Activated CD8-positive, alpha-beta T cell treated with anti-CD3 and anti-CD28 coated beads for 36 hours (primary cell): ENCODE results near the gene MIF4GD. TPM values are rescaled to one million over a fixed set of nuclear protein-coding genes. Genes with fewer than 3 reads are reported as not detected.

Source experiments
- ATAC-seq: fragments of 200-7000 bp; cut with Tn5 transposase; one replicate; pipeline ENCODE4 v1.10.0; 2021; ENCODE audit warnings: mild to moderate bottlenecking, moderate library complexity
- CTCF ChIA-PET: fragments of 350-600 bp; sonication (Branson Sonifier 250); formaldehyde crosslinking; loops from one replicate; lab custom pipeline; 2021; ENCODE audit warnings: antibody characterized with exemption; lab: Charles Lee
- POLR2A ChIA-PET: fragments of 350-600 bp; sonication (Branson Sonifier 250); formaldehyde crosslinking; loops from one replicate; lab custom pipeline; 2021; ENCODE audit warnings: antibody characterized with exemption; lab: Charles Lee
- DNase-seq: peaks from one replicate; pipeline ENCODE4 v3.0.0-alpha.2; 2020
- H3K27ac Mint-ChIP-seq: one replicate; pipeline ENCODE4 v1.8.0; 2021; ENCODE audit warnings: mild to moderate bottlenecking, mixed read lengths
- H3K27me3 Mint-ChIP-seq: one replicate; pipeline ENCODE4 v1.8.0; 2021; ENCODE audit warnings: mixed read lengths
- H3K36me3 Mint-ChIP-seq: one replicate; pipeline ENCODE4 v1.8.0; 2021; ENCODE audit warnings: low read depth, mixed read lengths
- H3K4me1 Mint-ChIP-seq: one replicate; pipeline ENCODE4 v1.8.0; 2021; ENCODE audit warnings: low read depth, mixed read lengths
- H3K4me3 Mint-ChIP-seq: one replicate; pipeline ENCODE4 v1.8.0; 2021; ENCODE audit warnings: mild to moderate bottlenecking, moderate library complexity, mixed read lengths
- H3K9me3 Mint-ChIP-seq: one replicate; pipeline ENCODE4 v1.8.0; 2021; ENCODE audit warnings: mixed read lengths
- intact Hi-C: fragments of 100-400 bp; cut with micrococcal nuclease; formaldehyde crosslinking; loops from one replicate; pipeline ENCODE4 v1.10.0; 2022
- total RNA-seq, 2 experiments: library from RNA; stranded (reverse); gene quantifications; one replicate each; pipeline ENCODE4 v1.2.3, GENCODE V29; 2021
- TF ChIP-seq, protein P1 (sequence below): fragments of 200-600 bp; IDR thresholded peaks from one replicate; pipeline ENCODE4 v1.8.0; 2022; ENCODE audit warnings: antibody characterized with exemption, mild to moderate bottlenecking

MIF4GD gene
- total RNA-seq, 2 experiments from 2014 or later, result 42.4 to 43.8 TPM

DNA sequence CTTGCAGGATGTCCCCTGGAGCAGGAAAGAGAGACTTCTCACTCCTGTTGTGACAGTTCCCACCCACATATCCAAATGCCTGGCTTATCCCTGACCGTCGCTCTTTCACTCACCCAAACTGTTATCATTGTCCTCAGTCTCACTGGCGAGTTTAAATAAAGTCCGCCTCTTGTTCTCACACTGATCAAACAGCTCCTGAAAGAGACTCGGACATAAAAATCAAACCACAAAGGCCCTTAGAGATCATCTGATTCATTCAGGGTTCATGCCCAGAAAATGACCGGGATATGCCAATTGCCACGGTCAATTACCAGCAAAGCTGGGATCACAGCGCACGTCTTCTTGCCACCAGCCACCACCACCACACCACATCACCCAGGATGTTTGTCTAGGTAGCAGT is 29.5 kb downstream of the MIF4GD start:
- no peak overlapping the region for H3K4me3 Mint-ChIP-seq

GRCh38 chr17:75241143-75241430 is 29.9 kb downstream of the MIF4GD start:
- intact Hi-C loops, result no loop called here
- TF ChIP-seq, protein P1, sequence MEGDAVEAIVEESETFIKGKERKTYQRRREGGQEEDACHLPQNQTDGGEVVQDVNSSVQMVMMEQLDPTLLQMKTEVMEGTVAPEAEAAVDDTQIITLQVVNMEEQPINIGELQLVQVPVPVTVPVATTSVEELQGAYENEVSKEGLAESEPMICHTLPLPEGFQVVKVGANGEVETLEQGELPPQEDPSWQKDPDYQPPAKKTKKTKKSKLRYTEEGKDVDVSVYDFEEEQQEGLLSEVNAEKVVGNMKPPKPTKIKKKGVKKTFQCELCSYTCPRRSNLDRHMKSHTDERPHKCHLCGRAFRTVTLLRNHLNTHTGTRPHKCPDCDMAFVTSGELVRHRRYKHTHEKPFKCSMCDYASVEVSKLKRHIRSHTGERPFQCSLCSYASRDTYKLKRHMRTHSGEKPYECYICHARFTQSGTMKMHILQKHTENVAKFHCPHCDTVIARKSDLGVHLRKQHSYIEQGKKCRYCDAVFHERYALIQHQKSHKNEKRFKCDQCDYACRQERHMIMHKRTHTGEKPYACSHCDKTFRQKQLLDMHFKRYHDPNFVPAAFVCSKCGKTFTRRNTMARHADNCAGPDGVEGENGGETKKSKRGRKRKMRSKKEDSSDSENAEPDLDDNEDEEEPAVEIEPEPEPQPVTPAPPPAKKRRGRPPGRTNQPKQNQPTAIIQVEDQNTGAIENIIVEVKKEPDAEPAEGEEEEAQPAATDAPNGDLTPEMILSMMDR, result no peak
- Mint-ChIP-seq H3K36me3 (peaks cover 53% of the 10 kb centered on the region), H3K27me3 (no peaks in the 10 kb centered on the region), H3K4me3 (no peak overlapping the region), H3K4me1 (peaks cover 50% of the 10 kb centered on the region), H3K9me3 (no peaks in the 10 kb centered on the region), H3K27ac (peak overlapping the region; percentile 41)
- DNase-seq, result no peak
- ChIA-PET POLR2A (interaction anchor here (0.8 to 6.9 kb wide), 4 partner anchors 10 to 48 kb away, joined by 3 to 50 read pairs (median 4); partner anchors contain the start of genes GGA3, MRPS7 and SLC25A19), CTCF (interaction anchor here (1.0 to 6.6 kb wide), 8 partner anchors 8 to 201 kb away, joined by 3 to 75 read pairs (median 39); partner anchors contain the start of genes GGA3, MIF4GD and MRPS7)
- ATAC-seq, result no peak

More for the DNA sequence above, 29.5 kb downstream of the MIF4GD start:
- ATAC-seq (no peak), DNase-seq (no peak)
- no peaks in the 10 kb centered on the region for H3K27me3 Mint-ChIP-seq
- peak overlapping the region; percentile 88 for H3K27ac Mint-ChIP-seq
- TF ChIP-seq, protein P1, result no peak
- ChIA-PET CTCF (interaction anchor here (1.1 to 6.6 kb wide), 6 partner anchors 8 to 171 kb away, joined by 5 to 75 read pairs (median 54); partner anchors contain the start of genes GGA3, MIF4GD and MRPS7), POLR2A (interaction anchor here (1.0 to 6.9 kb wide), 4 partner anchors 12 to 48 kb away, joined by 3 to 50 read pairs (median 4); partner anchors contain the start of genes GGA3, MRPS7 and SLC25A19)
- H3K4me1 Mint-ChIP-seq, result peaks cover 50% of the 10 kb centered on the region
- intact Hi-C loops, result no loop called here
- H3K36me3 Mint-ChIP-seq, result peaks cover 52% of the 10 kb centered on the region
- H3K9me3 Mint-ChIP-seq, result no peaks in the 10 kb centered on the region

DNA sequence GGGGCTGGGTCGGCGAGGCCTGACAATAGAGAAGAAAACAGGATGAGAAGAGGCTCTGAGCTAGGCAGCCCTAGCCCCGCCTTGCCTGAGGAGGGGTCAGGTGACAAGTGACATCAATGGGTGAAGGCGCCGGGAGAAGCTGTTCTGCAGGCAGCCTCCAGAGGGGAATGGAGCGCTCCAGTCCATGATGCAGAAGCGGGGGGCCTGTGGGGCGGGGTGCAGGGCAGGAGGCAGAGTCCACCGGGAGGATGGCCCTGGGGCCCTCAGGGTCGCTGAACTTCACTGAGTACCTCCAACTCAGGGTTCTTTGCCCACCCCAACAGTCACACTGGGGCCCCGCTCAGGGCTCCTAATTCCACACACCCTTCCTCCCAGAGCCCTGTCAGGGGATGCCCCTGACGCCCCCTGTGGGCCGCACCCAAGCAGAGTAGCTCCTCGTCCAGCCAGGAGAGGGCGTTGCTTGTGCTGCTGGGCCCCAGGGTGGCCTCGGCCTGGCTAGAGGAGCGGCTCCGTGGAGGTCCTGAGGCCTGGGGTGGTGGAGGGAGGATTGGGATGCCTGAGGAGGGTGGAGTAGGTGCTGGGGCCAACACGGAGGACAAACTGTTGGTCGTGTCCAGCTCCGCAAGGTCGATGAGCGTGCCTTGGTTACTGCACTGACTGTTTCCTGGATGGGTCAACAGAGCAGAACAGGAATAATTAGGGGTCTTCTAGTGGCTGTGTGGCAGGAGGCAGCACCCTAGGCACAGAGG is 30.5 kb downstream of the MIF4GD start:
- Mint-ChIP-seq H3K27ac (peak overlapping the region; percentile 61), H3K9me3 (no peaks in the 10 kb centered on the region), H3K27me3 (no peaks in the 10 kb centered on the region), H3K4me1 (peaks cover 50% of the 10 kb centered on the region), H3K4me3 (no peak overlapping the region), H3K36me3 (peaks cover 51% of the 10 kb centered on the region)
- intact Hi-C loops, result no loop called here
- peak; percentile 57 for ATAC-seq
- TF ChIP-seq, protein P1, result peak; percentile 72
- CTCF ChIA-PET, result interaction anchor here (0.9 to 6.6 kb wide), 14 partner anchors 9 to 202 kb away, joined by 3 to 75 read pairs (median 12); partner anchors contain the start of genes GGA3, MIF4GD and MRPS7
- DNase-seq, result peak; percentile 69
- POLR2A ChIA-PET, result interaction anchor here (0.7 to 6.9 kb wide), 10 partner anchors 8 to 126 kb away, joined by 3 to 50 read pairs (median 4); partner anchors contain the start of genes GGA3, MIF4GD, MRPS7 and NUP85

DNA sequence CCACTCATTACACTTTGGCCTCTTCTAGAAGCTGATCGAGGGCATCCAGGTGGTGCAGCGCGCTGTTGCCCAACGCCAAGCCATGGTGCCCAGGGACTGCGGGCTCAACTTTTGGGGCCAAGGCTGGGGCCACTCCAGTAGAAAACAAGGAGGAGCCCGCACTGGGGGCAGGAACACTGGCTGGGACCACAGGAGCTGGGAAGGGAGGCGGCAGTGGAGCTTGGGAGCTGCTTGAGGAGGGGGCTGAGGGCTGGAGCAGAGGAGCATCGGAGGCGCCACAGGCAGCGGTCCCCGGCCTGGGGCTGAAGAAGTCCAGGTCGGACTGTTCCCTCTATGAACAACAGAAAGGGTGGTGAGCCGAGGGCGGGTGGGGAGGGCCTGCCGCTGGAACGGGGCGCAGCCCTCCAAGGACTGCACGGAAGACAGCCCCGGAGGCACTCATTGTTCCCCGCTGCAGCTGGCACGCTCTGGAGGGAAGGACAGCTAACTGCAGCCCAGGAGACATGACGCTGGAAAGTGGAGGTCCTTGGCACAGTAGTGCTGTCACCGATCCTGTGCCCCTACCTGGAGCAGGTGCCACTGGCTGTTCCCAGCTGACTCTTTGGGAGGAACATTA is 31.1 kb downstream of the MIF4GD start:
- H3K9me3 Mint-ChIP-seq, result no peaks in the 10 kb centered on the region
- no peak overlapping the region for H3K4me3 Mint-ChIP-seq
- H3K36me3 Mint-ChIP-seq, result peaks cover 52% of the 10 kb centered on the region
- DNase-seq (no peak), ATAC-seq (no peak)
- TF ChIP-seq, protein P1, result no peak
- no peaks in the 10 kb centered on the region for H3K27me3 Mint-ChIP-seq
- H3K27ac Mint-ChIP-seq, result peak overlapping the region; percentile 61
- POLR2A ChIA-PET, result interaction anchor here (0.7 to 6.9 kb wide), 12 partner anchors 9 to 130 kb away, joined by 3 to 50 read pairs (median 4); partner anchors contain the start of genes ARMC7, GGA3, MIF4GD and MRPS7
- intact Hi-C loops, result no loop called here
- H3K4me1 Mint-ChIP-seq, result peaks cover 47% of the 10 kb centered on the region
- CTCF ChIA-PET, result interaction anchor here (0.7 to 6.6 kb wide), 17 partner anchors 9 to 202 kb away, joined by 3 to 75 read pairs (median 7); partner anchors contain the start of genes GGA3, MIF4GD, MRPS7 and NUP85
